Measurements from ENCODE around the gene MCHR1. TPM values are rescaled to one million over a fixed set of nuclear protein-coding genes. Genes with fewer than 3 reads are reported as not detected.

The MCHR1 gene
- total RNA-seq, 1 experiment from 2014 or later, result not detected

Other genes starting within 250 kb of the MCHR1 start
- 9.4 and 24.6 TPM in 2 replicates for gene MRTFA, start 42.8 kb upstream of the MCHR1 start, total RNA-seq (2014; rRNA removed; shearing (Covaris generic); ENCODE audit: low replicate concordance)
- 24.8 and 52.5 TPM in 2 replicates for gene SLC25A17, start 139.9 kb downstream of the MCHR1 start, total RNA-seq (2014; rRNA removed; shearing (Covaris generic); ENCODE audit: low replicate concordance)
- 265 and 304 TPM in 2 replicates for gene ST13, start 177.2 kb downstream of the MCHR1 start, total RNA-seq (2014; rRNA removed; shearing (Covaris generic); ENCODE audit: low replicate concordance)
- gene XPNPEP3, start 177.7 kb downstream of the MCHR1 start, total RNA-seq (2014; rRNA removed; shearing (Covaris generic); ENCODE audit: low replicate concordance), result 9.0 and 11.4 TPM in 2 replicates
- not detected in 2 replicates for gene DNAJB7, start 182.6 kb downstream of the MCHR1 start, total RNA-seq (2014; rRNA removed; shearing (Covaris generic); ENCODE audit: low replicate concordance)